SK-N-SH (cell line): Measurements from ENCODE around the gene MED14.

Source experiments
- CHD2 ChIP-seq: fragments of 150-350 bp; IDR thresholded peaks from 2 replicates; pipeline ENCODE4 v1.6.1; 2018; ENCODE audit warnings: low read length; ENCODE audit not compliant: partially characterized antibody
- NFIC ChIP-seq: IDR thresholded peaks from 2 replicates; pipeline ENCODE4 v1.4.0; 2012; ENCODE audit warnings: borderline replicate concordance
- POLR2AphosphoS5 ChIP-seq: IDR thresholded peaks from 2 replicates; pipeline ENCODE4 v1.6.1; 2012; ENCODE audit warnings: low read depth, low read length
- RAD21 ChIP-seq: IDR thresholded peaks from 2 replicates; pipeline ENCODE4 v1.6.1; 2012; ENCODE audit warnings: mild to moderate bottlenecking, low read length
- RFX5 ChIP-seq: IDR thresholded peaks from 2 replicates; pipeline ENCODE4 v1.6.1; 2012; ENCODE audit warnings: mild to moderate bottlenecking, improper control_type of control experiment, low read length
- SIN3A ChIP-seq: IDR thresholded peaks from 2 replicates; pipeline ENCODE4 v1.6.1; 2012; ENCODE audit warnings: low read depth, mild to moderate bottlenecking, low read length, moderate library complexity, borderline replicate concordance
- SMC3 ChIP-seq: IDR thresholded peaks from 2 replicates; pipeline ENCODE4 v1.6.1; 2012; ENCODE audit warnings: low read depth, low read length, improper control_type of control experiment
- TF ChIP-seq, protein P1 (sequence below): IDR thresholded peaks from 2 replicates; pipeline ENCODE4; 2012
- TF ChIP-seq, protein P2 (sequence below): fragments of 200-600 bp; sonication (generic); IDR thresholded peaks from 2 replicates; pipeline ENCODE4 v1.6.1; 2017; ENCODE audit warnings: antibody characterized with exemption, mild to moderate bottlenecking, moderate library complexity
- TF ChIP-seq, protein P3 (sequence below): IDR thresholded peaks from 2 replicates; pipeline ENCODE4 v1.4.0; 2012; ENCODE audit warnings: low read depth
- TF ChIP-seq, protein P4 (sequence below): IDR thresholded peaks from 2 replicates; pipeline ENCODE4 v1.6.1; 2012; ENCODE audit warnings: mild to moderate bottlenecking, low read depth, low read length, moderate library complexity
- TF ChIP-seq, protein P5 (sequence below): IDR thresholded peaks from 2 replicates; pipeline ENCODE4 v1.4.0; 2012; ENCODE audit warnings: low read depth, borderline replicate concordance

DNA sequence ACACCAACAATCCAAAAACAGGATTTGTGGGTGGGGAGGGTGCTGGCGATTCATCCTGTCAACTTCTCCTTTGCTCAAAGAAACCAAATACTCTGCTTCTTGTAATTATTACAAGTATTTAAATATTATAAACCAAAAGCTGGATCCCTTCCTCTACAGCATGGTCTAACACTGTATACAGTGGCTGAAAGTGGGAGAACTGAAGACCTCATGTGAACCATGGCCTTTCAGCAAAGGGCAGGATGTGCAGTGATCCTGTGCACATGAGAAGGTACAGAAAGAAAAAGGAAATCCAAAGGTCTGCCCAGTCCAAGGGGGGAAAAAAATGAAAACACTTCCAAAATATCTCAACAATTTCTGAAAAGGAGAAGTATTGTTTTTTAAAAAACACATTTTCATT, 82.7 kb downstream of the MED14 start:
- TF ChIP-seq CHD2 (no peak), SMC3 (no peak), RFX5 (no peak), NFIC (no peak), POLR2AphosphoS5 (no peak), RAD21 (no peak), SIN3A (no peak)
- TF ChIP-seq, protein P1, sequence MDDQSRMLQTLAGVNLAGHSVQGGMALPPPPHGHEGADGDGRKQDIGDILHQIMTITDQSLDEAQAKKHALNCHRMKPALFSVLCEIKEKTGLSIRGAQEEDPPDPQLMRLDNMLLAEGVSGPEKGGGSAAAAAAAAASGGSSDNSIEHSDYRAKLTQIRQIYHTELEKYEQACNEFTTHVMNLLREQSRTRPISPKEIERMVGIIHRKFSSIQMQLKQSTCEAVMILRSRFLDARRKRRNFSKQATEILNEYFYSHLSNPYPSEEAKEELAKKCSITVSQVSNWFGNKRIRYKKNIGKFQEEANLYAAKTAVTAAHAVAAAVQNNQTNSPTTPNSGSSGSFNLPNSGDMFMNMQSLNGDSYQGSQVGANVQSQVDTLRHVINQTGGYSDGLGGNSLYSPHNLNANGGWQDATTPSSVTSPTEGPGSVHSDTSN: no peak
- TF ChIP-seq, protein P2, sequence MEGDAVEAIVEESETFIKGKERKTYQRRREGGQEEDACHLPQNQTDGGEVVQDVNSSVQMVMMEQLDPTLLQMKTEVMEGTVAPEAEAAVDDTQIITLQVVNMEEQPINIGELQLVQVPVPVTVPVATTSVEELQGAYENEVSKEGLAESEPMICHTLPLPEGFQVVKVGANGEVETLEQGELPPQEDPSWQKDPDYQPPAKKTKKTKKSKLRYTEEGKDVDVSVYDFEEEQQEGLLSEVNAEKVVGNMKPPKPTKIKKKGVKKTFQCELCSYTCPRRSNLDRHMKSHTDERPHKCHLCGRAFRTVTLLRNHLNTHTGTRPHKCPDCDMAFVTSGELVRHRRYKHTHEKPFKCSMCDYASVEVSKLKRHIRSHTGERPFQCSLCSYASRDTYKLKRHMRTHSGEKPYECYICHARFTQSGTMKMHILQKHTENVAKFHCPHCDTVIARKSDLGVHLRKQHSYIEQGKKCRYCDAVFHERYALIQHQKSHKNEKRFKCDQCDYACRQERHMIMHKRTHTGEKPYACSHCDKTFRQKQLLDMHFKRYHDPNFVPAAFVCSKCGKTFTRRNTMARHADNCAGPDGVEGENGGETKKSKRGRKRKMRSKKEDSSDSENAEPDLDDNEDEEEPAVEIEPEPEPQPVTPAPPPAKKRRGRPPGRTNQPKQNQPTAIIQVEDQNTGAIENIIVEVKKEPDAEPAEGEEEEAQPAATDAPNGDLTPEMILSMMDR: no peak
- TF ChIP-seq, protein P3, sequence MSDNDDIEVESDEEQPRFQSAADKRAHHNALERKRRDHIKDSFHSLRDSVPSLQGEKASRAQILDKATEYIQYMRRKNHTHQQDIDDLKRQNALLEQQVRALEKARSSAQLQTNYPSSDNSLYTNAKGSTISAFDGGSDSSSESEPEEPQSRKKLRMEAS: no peak
- TF ChIP-seq, protein P4, sequence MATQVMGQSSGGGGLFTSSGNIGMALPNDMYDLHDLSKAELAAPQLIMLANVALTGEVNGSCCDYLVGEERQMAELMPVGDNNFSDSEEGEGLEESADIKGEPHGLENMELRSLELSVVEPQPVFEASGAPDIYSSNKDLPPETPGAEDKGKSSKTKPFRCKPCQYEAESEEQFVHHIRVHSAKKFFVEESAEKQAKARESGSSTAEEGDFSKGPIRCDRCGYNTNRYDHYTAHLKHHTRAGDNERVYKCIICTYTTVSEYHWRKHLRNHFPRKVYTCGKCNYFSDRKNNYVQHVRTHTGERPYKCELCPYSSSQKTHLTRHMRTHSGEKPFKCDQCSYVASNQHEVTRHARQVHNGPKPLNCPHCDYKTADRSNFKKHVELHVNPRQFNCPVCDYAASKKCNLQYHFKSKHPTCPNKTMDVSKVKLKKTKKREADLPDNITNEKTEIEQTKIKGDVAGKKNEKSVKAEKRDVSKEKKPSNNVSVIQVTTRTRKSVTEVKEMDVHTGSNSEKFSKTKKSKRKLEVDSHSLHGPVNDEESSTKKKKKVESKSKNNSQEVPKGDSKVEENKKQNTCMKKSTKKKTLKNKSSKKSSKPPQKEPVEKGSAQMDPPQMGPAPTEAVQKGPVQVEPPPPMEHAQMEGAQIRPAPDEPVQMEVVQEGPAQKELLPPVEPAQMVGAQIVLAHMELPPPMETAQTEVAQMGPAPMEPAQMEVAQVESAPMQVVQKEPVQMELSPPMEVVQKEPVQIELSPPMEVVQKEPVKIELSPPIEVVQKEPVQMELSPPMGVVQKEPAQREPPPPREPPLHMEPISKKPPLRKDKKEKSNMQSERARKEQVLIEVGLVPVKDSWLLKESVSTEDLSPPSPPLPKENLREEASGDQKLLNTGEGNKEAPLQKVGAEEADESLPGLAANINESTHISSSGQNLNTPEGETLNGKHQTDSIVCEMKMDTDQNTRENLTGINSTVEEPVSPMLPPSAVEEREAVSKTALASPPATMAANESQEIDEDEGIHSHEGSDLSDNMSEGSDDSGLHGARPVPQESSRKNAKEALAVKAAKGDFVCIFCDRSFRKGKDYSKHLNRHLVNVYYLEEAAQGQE: no peak
- TF ChIP-seq, protein P5, sequence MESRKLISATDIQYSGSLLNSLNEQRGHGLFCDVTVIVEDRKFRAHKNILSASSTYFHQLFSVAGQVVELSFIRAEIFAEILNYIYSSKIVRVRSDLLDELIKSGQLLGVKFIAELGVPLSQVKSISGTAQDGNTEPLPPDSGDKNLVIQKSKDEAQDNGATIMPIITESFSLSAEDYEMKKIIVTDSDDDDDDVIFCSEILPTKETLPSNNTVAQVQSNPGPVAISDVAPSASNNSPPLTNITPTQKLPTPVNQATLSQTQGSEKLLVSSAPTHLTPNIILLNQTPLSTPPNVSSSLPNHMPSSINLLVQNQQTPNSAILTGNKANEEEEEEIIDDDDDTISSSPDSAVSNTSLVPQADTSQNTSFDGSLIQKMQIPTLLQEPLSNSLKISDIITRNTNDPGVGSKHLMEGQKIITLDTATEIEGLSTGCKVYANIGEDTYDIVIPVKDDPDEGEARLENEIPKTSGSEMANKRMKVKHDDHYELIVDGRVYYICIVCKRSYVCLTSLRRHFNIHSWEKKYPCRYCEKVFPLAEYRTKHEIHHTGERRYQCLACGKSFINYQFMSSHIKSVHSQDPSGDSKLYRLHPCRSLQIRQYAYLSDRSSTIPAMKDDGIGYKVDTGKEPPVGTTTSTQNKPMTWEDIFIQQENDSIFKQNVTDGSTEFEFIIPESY: no peak
